ENCODE measurements around the gene DKKL1.
A peak's percentile ranks its signal among the peaks of the same experiment; 100 is the strongest.
"Not testable (repeated sequence)": the region's sequence is repeated elsewhere in the genome, so short reads cannot be mapped to it uniquely, and the experiment has no call there.

DKKL1 gene

GRCh38 chr19:49362048-49362928, 1.4 kb upstream of the DKKL1 start, which contains the start of gene TEAD2:
Gene TEAD2, minus strand, starts transcription at chr19:49362416. Its CDS starts 2,341 bp downstream, at chr19:49360075.
- DNase-seq (ENCODE audit: low read depth): no peak

GRCh38 chr19:49362929-49363267, 779 bp upstream of the DKKL1 start:
- DNase-seq (ENCODE audit: low read depth): no peak

GRCh38 chr19:49364083-49364737, 533 bp downstream of the DKKL1 start:
- DNase-seq (ENCODE audit: low read depth): no peak

- DNase-seq (ENCODE audit: low read depth): no peak
Measured at GRCh38 chr19:49366110-49366509, 2.4 kb downstream of the DKKL1 start.

GRCh38 chr19:49368711-49369358, 5.2 kb downstream of the DKKL1 start:
- DNase-seq (ENCODE audit: low read depth): no peak

- DNase-seq (ENCODE audit: low read depth): no peak
Measured at GRCh38 chr19:49371184-49371583, 7.5 kb downstream of the DKKL1 start.

- not testable (repeated sequence) for DNase-seq (ENCODE audit: low read depth)
Measured at GRCh38 chr19:49373174-49373573, 9.5 kb downstream of the DKKL1 start.

- no peak for DNase-seq (ENCODE audit: low read depth)
Measured at GRCh38 chr19:49374665-49375434, 11.2 kb downstream of the DKKL1 start.

- no peak for DNase-seq (ENCODE audit: low read depth)
Measured at GRCh38 chr19:49378512-49378911, 14.8 kb downstream of the DKKL1 start.

- DNase-seq (ENCODE audit: low read depth): no peak
Measured at GRCh38 chr19:49380391-49380790, 16.7 kb downstream of the DKKL1 start.

GRCh38 chr19:49382639-49383038, 19.0 kb downstream of the DKKL1 start:
- no peak for DNase-seq (ENCODE audit: low read depth)

GRCh38 chr19:49383599-49383998, 19.9 kb downstream of the DKKL1 start:
- no peak for DNase-seq (ENCODE audit: low read depth)

- DNase-seq (ENCODE audit: low read depth): peak; percentile 75
Measured at GRCh38 chr19:49387936-49388372, 24.3 kb downstream of the DKKL1 start, which contains the start of gene KASH5. Gene KASH5, plus strand, starts transcription at chr19:49388249. Its CDS starts 2,635 bp downstream, at chr19:49390884.

GRCh38 chr19:49389406-49389805, 25.7 kb downstream of the DKKL1 start:
- DNase-seq (ENCODE audit: low read depth): no peak

GRCh38 chr19:49390131-49390928, 26.7 kb downstream of the DKKL1 start:
- DNase-seq (ENCODE audit: low read depth): no peak

- DNase-seq (ENCODE audit: low read depth): no peak
Measured at GRCh38 chr19:49390929-49391359, 27.3 kb downstream of the DKKL1 start.

GRCh38 chr19:49391581-49392399, 28.1 kb downstream of the DKKL1 start:
- peak; percentile 64 for DNase-seq (ENCODE audit: low read depth)

GRCh38 chr19:49393881-49394280, 30.2 kb downstream of the DKKL1 start:
- DNase-seq (ENCODE audit: low read depth): no peak

- no peak for DNase-seq (ENCODE audit: low read depth)
Measured at GRCh38 chr19:49395581-49396407, 32.1 kb downstream of the DKKL1 start.

Data from activated T-helper 1 cell treated with Interleukin-2 at 50 U/mL for 16 hours (primary cell).